ENCODE data around the gene MPG.

- TF ChIP-seq CTCF (IDR thresholded peaks at IDR 0.05) (no peak), EP300 (IDR thresholded peaks at IDR 0.05) (no peak), POLR2AphosphoS5 (IDR thresholded peaks at IDR 0.05) (no peak), POLR2A (IDR thresholded peaks at IDR 0.05) (no peak)
These were observed 14.7 kb downstream of the MPG start for GRCh38 chr16:92431-93339.
